Measurements from ENCODE around the gene XXYLT1. TPM values are rescaled to one million over a fixed set of nuclear protein-coding genes. Genes with fewer than 3 reads are reported as not detected.

Gene XXYLT1
- total RNA-seq, 2 experiments from 2014 or later = 5.4 to 5.7 TPM

- intact Hi-C loops (cut with DNase I, micrococcal nuclease) = no loop called here
- Mint-ChIP-seq H3K4me3 (no peak overlapping the region), H3K36me3 (ENCODE audit: low read depth) (peaks cover 2% of the 10 kb centered on the region), H3K27me3 (no peaks in the 10 kb centered on the region), H3K4me1 (peaks cover 28% of the 10 kb centered on the region), H3K9me3 (ENCODE audit: low read depth) (no peaks in the 10 kb centered on the region), H3K27ac (no peak overlapping the region)
- DNase-seq = no peak
- ChIA-PET CTCF (interaction anchor here (0.6 kb wide), 2 partner anchors 17 to 54 kb away, joined by 3 to 4 read pairs; no protein-coding TSS in a partner anchor), POLR2A (no interaction called here)
- no peak for ATAC-seq
Observed at GRCh38 chr3:195178124-195178910, 92.6 kb downstream of the XXYLT1 start.

- DNase-seq (no peak), ATAC-seq (no peak)
- Mint-ChIP-seq H3K27me3 (no peaks in the 10 kb centered on the region), H3K36me3 (ENCODE audit: low read depth) (peaks cover 2% of the 10 kb centered on the region), H3K27ac (no peak overlapping the region), H3K4me3 (no peak overlapping the region), H3K4me1 (peaks cover 21% of the 10 kb centered on the region), H3K9me3 (ENCODE audit: low read depth) (no peaks in the 10 kb centered on the region)
- ChIA-PET POLR2A (no interaction called here), CTCF (no interaction called here)
- intact Hi-C loops (cut with DNase I, micrococcal nuclease) = no loop called here
Observed at GRCh38 chr3:195177422-195178123, 93.4 kb downstream of the XXYLT1 start.

GRCh38 chr3:195176776-195177175, 94.2 kb downstream of the XXYLT1 start:
- ChIA-PET CTCF (interaction anchor here (0.8 to 1.4 kb wide), 2 partner anchors 10 to 43 kb away, joined by 3 read pairs; no protein-coding TSS in a partner anchor), POLR2A (no interaction called here)
- no peak for DNase-seq
- Mint-ChIP-seq H3K27ac (no peak overlapping the region), H3K9me3 (ENCODE audit: low read depth) (no peaks in the 10 kb centered on the region), H3K27me3 (no peaks in the 10 kb centered on the region), H3K36me3 (ENCODE audit: low read depth) (peaks cover 2% of the 10 kb centered on the region), H3K4me1 (peaks cover 13% of the 10 kb centered on the region), H3K4me3 (no peak overlapping the region)
- intact Hi-C loops (cut with DNase I, micrococcal nuclease) = no loop called here
- no peak for ATAC-seq

GRCh38 chr3:195175476-195176337, 95.3 kb downstream of the XXYLT1 start:
- no peak overlapping the region for H3K4me3 Mint-ChIP-seq
- peaks cover 2% of the 10 kb centered on the region for H3K36me3 Mint-ChIP-seq (ENCODE audit: low read depth)
- no peaks in the 10 kb centered on the region for H3K9me3 Mint-ChIP-seq (ENCODE audit: low read depth)
- no peak overlapping the region for H3K27ac Mint-ChIP-seq
- peaks cover 6% of the 10 kb centered on the region for H3K4me1 Mint-ChIP-seq
- no peak for DNase-seq
- no peaks in the 10 kb centered on the region for H3K27me3 Mint-ChIP-seq
- ATAC-seq = no peak
- POLR2A ChIA-PET = interaction anchor here (0.7 kb wide), 1 partner anchor 91 kb away, joined by 5 read pairs; no protein-coding TSS in a partner anchor
- CTCF ChIA-PET = interaction anchor here (0.6 to 1.4 kb wide), 3 partner anchors 9 to 406 kb away, joined by 3 read pairs; no protein-coding TSS in a partner anchor
- intact Hi-C loops (cut with DNase I, micrococcal nuclease) = no loop called here

GRCh38 chr3:195175076-195175475, 95.9 kb downstream of the XXYLT1 start:
- CTCF ChIA-PET = interaction anchor here (0.7 kb wide), 1 partner anchor 1660 kb away, joined by 3 read pairs; no protein-coding TSS in a partner anchor
- Mint-ChIP-seq H3K36me3 (ENCODE audit: low read depth) (peaks cover 2% of the 10 kb centered on the region), H3K4me1 (peaks cover 6% of the 10 kb centered on the region), H3K27ac (no peak overlapping the region), H3K27me3 (no peaks in the 10 kb centered on the region), H3K9me3 (ENCODE audit: low read depth) (no peaks in the 10 kb centered on the region), H3K4me3 (no peak overlapping the region)
- POLR2A ChIA-PET = no interaction called here
- DNase-seq (no peak), ATAC-seq (no peak)
- intact Hi-C loops (cut with DNase I, micrococcal nuclease) = no loop called here

GRCh38 chr3:195173657-195174056, 97.3 kb downstream of the XXYLT1 start:
- intact Hi-C loops (cut with DNase I, micrococcal nuclease) = no loop called here
- Mint-ChIP-seq H3K4me1 (peaks cover 4% of the 10 kb centered on the region), H3K27me3 (no peaks in the 10 kb centered on the region), H3K36me3 (ENCODE audit: low read depth) (no peaks in the 10 kb centered on the region), H3K9me3 (ENCODE audit: low read depth) (no peaks in the 10 kb centered on the region), H3K27ac (no peak overlapping the region), H3K4me3 (no peak overlapping the region)
- CTCF ChIA-PET = no interaction called here
- POLR2A ChIA-PET = no interaction called here
- DNase-seq = no peak
- ATAC-seq = no peak

GRCh38 chr3:195172896-195173295, 98.1 kb downstream of the XXYLT1 start:
- no peaks in the 10 kb centered on the region for H3K36me3 Mint-ChIP-seq (ENCODE audit: low read depth)
- no peaks in the 10 kb centered on the region for H3K4me1 Mint-ChIP-seq
- no peak overlapping the region for H3K4me3 Mint-ChIP-seq
- no peaks in the 10 kb centered on the region for H3K9me3 Mint-ChIP-seq (ENCODE audit: low read depth)
- POLR2A ChIA-PET = no interaction called here
- CTCF ChIA-PET = interaction anchor here (1.5 kb wide), 1 partner anchor 40 kb away, joined by 3 read pairs; no protein-coding TSS in a partner anchor
- intact Hi-C loops (cut with DNase I, micrococcal nuclease) = no loop called here
- no peaks in the 10 kb centered on the region for H3K27me3 Mint-ChIP-seq
- DNase-seq = no peak
- no peak for ATAC-seq
- H3K27ac Mint-ChIP-seq = no peak overlapping the region

- ATAC-seq = peak; percentile 33
- CTCF ChIA-PET = interaction anchor here (1.5 kb wide), 1 partner anchor 39 kb away, joined by 3 read pairs; no protein-coding TSS in a partner anchor
- POLR2A ChIA-PET = no interaction called here
- DNase-seq = no peak
- Mint-ChIP-seq H3K9me3 (ENCODE audit: low read depth) (no peaks in the 10 kb centered on the region), H3K4me3 (no peak overlapping the region), H3K4me1 (no peaks in the 10 kb centered on the region), H3K27me3 (no peaks in the 10 kb centered on the region), H3K27ac (no peak overlapping the region), H3K36me3 (ENCODE audit: low read depth) (no peaks in the 10 kb centered on the region)
- intact Hi-C loops (cut with DNase I, micrococcal nuclease) = no loop called here
Observed at GRCh38 chr3:195172039-195172684, 98.8 kb downstream of the XXYLT1 start.

GRCh38 chr3:195171093-195171873, 99.7 kb downstream of the XXYLT1 start:
- no peaks in the 10 kb centered on the region for H3K36me3 Mint-ChIP-seq (ENCODE audit: low read depth)
- peaks cover 2% of the 10 kb centered on the region for H3K4me1 Mint-ChIP-seq
- no peak overlapping the region for H3K4me3 Mint-ChIP-seq
- ChIA-PET CTCF (interaction anchor here (1.2 to 1.5 kb wide), 2 partner anchors 38 to 351 kb away, joined by 3 to 7 read pairs; no protein-coding TSS in a partner anchor), POLR2A (no interaction called here)
- H3K27ac Mint-ChIP-seq = no peak overlapping the region
- ATAC-seq (no peak), DNase-seq (no peak)
- H3K27me3 Mint-ChIP-seq = no peaks in the 10 kb centered on the region
- intact Hi-C loops (cut with DNase I, micrococcal nuclease) = no loop called here
- H3K9me3 Mint-ChIP-seq (ENCODE audit: low read depth) = no peaks in the 10 kb centered on the region

GRCh38 chr3:195170496-195170895, 100.5 kb downstream of the XXYLT1 start:
- H3K4me1 Mint-ChIP-seq = peaks cover 7% of the 10 kb centered on the region
- ATAC-seq = no peak
- CTCF ChIA-PET = interaction anchor here (1.2 kb wide), 1 partner anchor 352 kb away, joined by 7 read pairs; no protein-coding TSS in a partner anchor
- no peaks in the 10 kb centered on the region for H3K9me3 Mint-ChIP-seq (ENCODE audit: low read depth)
- no peak for DNase-seq
- H3K4me3 Mint-ChIP-seq = no peak overlapping the region
- H3K27ac Mint-ChIP-seq = no peak overlapping the region
- no peaks in the 10 kb centered on the region for H3K27me3 Mint-ChIP-seq
- no peaks in the 10 kb centered on the region for H3K36me3 Mint-ChIP-seq (ENCODE audit: low read depth)
- intact Hi-C loops (cut with DNase I, micrococcal nuclease) = no loop called here
- POLR2A ChIA-PET = interaction anchor here (0.6 kb wide), 1 partner anchor 1279 kb away, joined by 4 read pairs; no protein-coding TSS in a partner anchor
